Esophagus muscularis mucosa (tissue), 4 donors: ENCODE results near the gene FBN1. TPM values are rescaled to one million over a fixed set of nuclear protein-coding genes. Genes with fewer than 3 reads are reported as not detected.
A peak's percentile ranks its signal among the peaks of the same experiment; 100 is the strongest.

Experiments used
- DNase-seq: peaks from one replicate; pipeline ENCODE4 v3.0.0-alpha.2; 2017; ENCODE audit errors: extremely low spot score
- H3K27ac ChIP-seq, 4 donors: fragments of 200-600 bp; sonication (generic); replicated peaks in 1 of 4; 1 replicate in 3 of 4; 2 replicates in 1 of 4; pipeline ENCODE4 v1.5.1; 2016 to 2019; ENCODE audit warnings: mild to moderate bottlenecking in 1 of 4
- H3K27me3 ChIP-seq, 4 donors: fragments of 200-600 bp; sonication (generic); one replicate each; pipeline versions ENCODE4 v1.5.1 to v1.6.0; 2016 to 2019
- H3K36me3 ChIP-seq, 4 donors: fragments of 200-600 bp; sonication (generic); one replicate each; pipeline ENCODE4 v1.5.1; 2016 to 2019
- H3K4me1 ChIP-seq, 4 donors: fragments of 200-600 bp; sonication (generic); one replicate each; pipeline ENCODE4 v1.5.1; 2016 to 2019
- H3K4me3 ChIP-seq, 4 donors: fragments of 200-600 bp; sonication (generic); 1 replicate in 2 of 4; 2 replicates in 2 of 4; pipeline ENCODE4 v1.5.1; 2016 to 2019; ENCODE audit warnings: mild to moderate bottlenecking in 4 of 4, moderate library complexity in 1 of 4
- H3K9me3 ChIP-seq, 4 donors: fragments of 200-600 bp; sonication (generic); 1 replicate in 3 of 4; 2 replicates in 1 of 4; pipeline ENCODE4 v1.5.1; 2016 to 2019
- EP300 ChIP-seq: sonication (generic); formaldehyde crosslinking; IDR thresholded peaks from one replicate; pipeline ENCODE4 v1.6.1; 2017; ENCODE audit warnings: antibody characterized with exemption
- POLR2A ChIP-seq: fragments of 450-650 bp; IDR thresholded peaks from one replicate; pipeline ENCODE4 v1.6.1; 2017; ENCODE audit warnings: antibody characterized with exemption, moderate library complexity, mild to moderate bottlenecking, low read depth
- POLR2AphosphoS5 ChIP-seq, 2 donors: sonication (generic); formaldehyde crosslinking; IDR thresholded peaks; one replicate each; pipeline ENCODE4 v1.6.1; 2017; ENCODE audit warnings: antibody characterized with exemption in 2 of 2
- WGBS: methylation state at CpG from one replicate; pipeline ENCODE4 v1.1.5; 2018; 5-methylcytosine and 5-hydroxymethylcytosine counted together
- intact Hi-C: fragments of 100-400 bp; cut with DNase I; formaldehyde crosslinking; loops from one replicate; pipeline ENCODE4 v1.15.1; 2023
- total RNA-seq, 4 donors: library from RNA; depleted of rRNA; stranded (reverse); fragments of >200 nt; gene quantifications; one replicate each; pipeline versions ENCODE4 v1.1.0 to v1.2.1, GENCODE V29; 2016
- TF ChIP-seq, protein P1 (sequence below), 3 experiments: fragments of 200-600 bp in 2 of 3; fragments of 450-650 bp in 1 of 3; sonication (generic) in 2 of 3; IDR thresholded peaks; one replicate each; pipeline ENCODE4 v1.5.1; 2017 to 2019; ENCODE audit warnings: antibody characterized with exemption in 3 of 3, mild to moderate bottlenecking in 2 of 3, moderate library complexity in 1 of 3

Gene FBN1
- total RNA-seq, 4 donors from 2014 or later, result 159 to 253 (median 226) TPM

DNA sequence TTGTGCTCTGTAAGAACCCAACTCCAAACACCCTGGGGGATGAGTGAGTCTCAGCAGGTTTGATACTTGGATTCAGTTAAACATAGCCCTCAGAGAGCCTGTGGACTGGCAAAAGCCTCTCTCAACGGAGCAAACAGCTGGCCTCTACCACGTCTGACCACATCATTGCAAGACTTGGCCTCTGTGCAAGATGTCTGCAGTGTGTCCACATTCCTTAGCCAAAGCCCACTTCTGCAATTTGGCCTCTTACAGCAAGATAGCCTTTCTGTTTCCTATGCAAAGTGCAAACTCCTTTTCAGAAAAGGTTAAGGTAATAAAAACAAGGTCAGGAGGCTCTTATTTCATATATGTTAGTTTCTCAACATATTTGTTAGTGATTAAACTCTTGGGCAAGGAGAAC, 27.9 kb downstream of the FBN1 start:
- Histone ChIP-seq H3K36me3 (no peaks in the 10 kb centered on the region), H3K9me3 (no peaks in the 10 kb centered on the region), H3K4me3 (no peak overlapping the region), H3K27me3 (no peaks in the 10 kb centered on the region), H3K27ac (peak overlapping the region; percentile 66 to 78 (median 74)), H3K4me1 (peaks cover 4 to 90% (median 80%) of the 10 kb centered on the region in 4 donors)
- no peak for DNase-seq
- WGBS, result 10% methylated on average over 2 of the region's 2 CpGs
- intact Hi-C loops, result loop anchor here (5.0 kb wide), 1 partner anchor 60 kb away; no protein-coding TSS in a partner anchor
- peak in 1 of 2 donors; percentile 20 for TF ChIP-seq POLR2AphosphoS5 (IDR thresholded peaks at IDR 0.05)
- TF ChIP-seq, protein P1, sequence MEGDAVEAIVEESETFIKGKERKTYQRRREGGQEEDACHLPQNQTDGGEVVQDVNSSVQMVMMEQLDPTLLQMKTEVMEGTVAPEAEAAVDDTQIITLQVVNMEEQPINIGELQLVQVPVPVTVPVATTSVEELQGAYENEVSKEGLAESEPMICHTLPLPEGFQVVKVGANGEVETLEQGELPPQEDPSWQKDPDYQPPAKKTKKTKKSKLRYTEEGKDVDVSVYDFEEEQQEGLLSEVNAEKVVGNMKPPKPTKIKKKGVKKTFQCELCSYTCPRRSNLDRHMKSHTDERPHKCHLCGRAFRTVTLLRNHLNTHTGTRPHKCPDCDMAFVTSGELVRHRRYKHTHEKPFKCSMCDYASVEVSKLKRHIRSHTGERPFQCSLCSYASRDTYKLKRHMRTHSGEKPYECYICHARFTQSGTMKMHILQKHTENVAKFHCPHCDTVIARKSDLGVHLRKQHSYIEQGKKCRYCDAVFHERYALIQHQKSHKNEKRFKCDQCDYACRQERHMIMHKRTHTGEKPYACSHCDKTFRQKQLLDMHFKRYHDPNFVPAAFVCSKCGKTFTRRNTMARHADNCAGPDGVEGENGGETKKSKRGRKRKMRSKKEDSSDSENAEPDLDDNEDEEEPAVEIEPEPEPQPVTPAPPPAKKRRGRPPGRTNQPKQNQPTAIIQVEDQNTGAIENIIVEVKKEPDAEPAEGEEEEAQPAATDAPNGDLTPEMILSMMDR (IDR thresholded peaks at IDR 0.05), result no peak

DNA sequence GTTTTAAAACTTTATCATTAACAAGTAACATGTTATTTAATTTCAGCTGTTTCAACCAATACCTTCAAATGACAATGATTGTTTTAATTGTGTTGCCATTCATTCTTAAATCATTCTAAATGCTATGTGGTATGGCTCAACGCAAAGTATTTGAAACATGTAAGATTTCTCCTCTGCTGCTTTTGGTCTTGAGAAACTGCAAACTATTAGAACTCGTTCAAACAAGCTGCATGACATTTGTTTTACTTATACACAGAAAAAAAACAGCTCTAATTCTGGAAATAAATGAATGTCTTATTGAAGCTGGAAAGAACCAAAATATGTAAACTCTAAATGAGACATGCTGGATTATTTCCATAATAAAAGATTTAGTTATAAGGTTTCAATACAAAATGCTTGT, 29.3 kb downstream of the FBN1 start:
- no peaks in the 10 kb centered on the region for H3K27me3 ChIP-seq
- no peak for DNase-seq
- H3K9me3 ChIP-seq, result no peaks in the 10 kb centered on the region
- no peak overlapping the region for H3K4me3 ChIP-seq
- H3K36me3 ChIP-seq, result peaks cover 0 to 5% (median 0%) of the 10 kb centered on the region in 4 donors
- WGBS, result 42% methylated on average over 2 of the region's 2 CpGs
- TF ChIP-seq, protein P1 (IDR thresholded peaks at IDR 0.05), result no peak
- TF ChIP-seq POLR2A (no peak), EP300 (no peak), POLR2AphosphoS5 (IDR thresholded peaks at IDR 0.05) (no peak)
- intact Hi-C loops, result loop anchor here (5.0 kb wide), 1 partner anchor 59 kb away; no protein-coding TSS in a partner anchor
- peaks cover 4 to 91% (median 81%) of the 10 kb centered on the region in 4 donors for H3K4me1 ChIP-seq
- peak overlapping the region; percentile 66 to 78 (median 74) for H3K27ac ChIP-seq

DNA sequence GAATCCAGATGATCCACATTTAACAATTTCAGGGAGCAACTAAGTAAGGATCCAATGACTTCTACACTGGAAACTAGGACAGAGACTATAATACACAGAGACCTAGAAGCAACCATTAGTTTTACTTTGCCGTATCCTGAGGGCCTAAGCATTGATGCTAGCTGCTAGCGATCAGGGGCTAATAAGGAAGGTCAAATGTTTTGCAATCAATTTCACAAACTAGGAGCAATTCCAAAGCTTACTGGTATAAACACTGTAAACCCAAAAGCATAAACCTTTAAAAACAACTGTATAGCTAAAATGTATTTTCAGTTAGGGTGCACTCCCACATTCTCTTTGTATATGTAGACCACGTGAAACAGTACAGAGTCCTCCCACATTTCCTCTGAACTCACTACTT, 31.5 kb downstream of the FBN1 start:
- Histone ChIP-seq H3K27me3 (no peaks in the 10 kb centered on the region), H3K9me3 (no peaks in the 10 kb centered on the region), H3K36me3 (peaks cover 0 to 18% (median 11%) of the 10 kb centered on the region in 4 donors), H3K4me1 (peaks cover 4 to 88% (median 80%) of the 10 kb centered on the region in 4 donors), H3K4me3 (no peak overlapping the region), H3K27ac (peak overlapping the region; percentile 45 to 78 (median 70))
- intact Hi-C loops, result no loop called here
- 82% methylated on average over 3 of the region's 3 CpGs for WGBS
- TF ChIP-seq POLR2AphosphoS5 (IDR thresholded peaks at IDR 0.05), result no peak
- no peak for TF ChIP-seq POLR2A
- TF ChIP-seq, protein P1 (IDR thresholded peaks at IDR 0.05), result no peak
- no peak for TF ChIP-seq EP300
- no peak for DNase-seq

DNA sequence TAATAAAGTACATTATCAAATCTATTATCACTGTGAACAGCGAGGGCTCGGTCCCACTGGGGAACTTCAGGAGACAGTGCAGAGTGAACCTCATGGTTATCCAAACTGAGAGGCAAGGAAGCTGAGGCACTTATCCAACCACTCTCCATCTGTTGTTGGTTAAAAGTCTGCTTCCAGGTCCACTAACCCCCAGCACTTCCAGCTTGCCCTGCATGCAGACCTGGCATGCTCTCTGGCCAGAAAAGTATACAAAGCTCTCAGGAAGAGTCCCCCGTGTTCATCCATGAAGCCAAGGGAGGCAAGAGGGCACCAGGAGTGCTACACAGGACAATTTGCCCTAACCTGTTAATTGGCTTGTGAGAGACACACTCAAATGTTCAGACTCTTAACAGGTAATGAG, 36.0 kb downstream of the FBN1 start:
- H3K4me3 ChIP-seq, result no peak overlapping the region
- DNase-seq, result no peak
- 72% methylated on average over 3 of the region's 3 CpGs for WGBS
- H3K9me3 ChIP-seq, result no peaks in the 10 kb centered on the region
- intact Hi-C loops, result no loop called here
- TF ChIP-seq POLR2A (no peak), POLR2AphosphoS5 (IDR thresholded peaks at IDR 0.05) (no peak), EP300 (no peak)
- TF ChIP-seq, protein P1 (IDR thresholded peaks at IDR 0.05), result no peak
- peaks cover 0 to 52% (median 47%) of the 10 kb centered on the region in 4 donors for H3K4me1 ChIP-seq
- no peak overlapping the region for H3K27ac ChIP-seq
- no peaks in the 10 kb centered on the region for H3K27me3 ChIP-seq
- H3K36me3 ChIP-seq, result peaks cover 3 to 38% (median 14%) of the 10 kb centered on the region in 4 donors

DNA sequence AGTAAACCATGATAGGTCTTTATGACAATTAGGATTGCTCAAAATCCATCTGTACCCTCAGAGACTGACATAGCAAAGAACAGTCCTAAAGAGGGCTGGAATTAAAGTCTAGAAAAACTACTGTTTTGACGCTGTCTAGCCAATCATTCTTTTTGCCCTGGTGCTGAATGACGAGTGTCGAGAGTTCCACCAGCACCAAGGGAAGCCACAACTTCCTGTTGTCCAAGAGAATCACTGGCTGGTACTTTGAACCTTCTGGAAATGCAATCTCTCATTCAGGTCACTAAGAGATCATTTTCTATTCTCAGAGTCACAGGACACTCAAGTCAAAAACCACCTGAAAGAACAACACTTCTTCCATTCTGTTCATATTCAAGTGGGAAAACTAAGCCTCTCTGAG, 37.7 kb downstream of the FBN1 start:
- DNase-seq, result no peak
- Histone ChIP-seq H3K27me3 (no peaks in the 10 kb centered on the region), H3K4me3 (no peak overlapping the region), H3K4me1 (peaks cover 16 to 57% (median 49%) of the 10 kb centered on the region in 4 donors), H3K36me3 (peaks cover 3 to 38% (median 14%) of the 10 kb centered on the region in 4 donors), H3K27ac (no peak overlapping the region), H3K9me3 (no peaks in the 10 kb centered on the region)
- TF ChIP-seq EP300 (no peak), POLR2A (no peak), POLR2AphosphoS5 (IDR thresholded peaks at IDR 0.05) (no peak)
- TF ChIP-seq, protein P1 (IDR thresholded peaks at IDR 0.05), result no peak
- intact Hi-C loops, result no loop called here
- WGBS, result 84% methylated on average over 3 of the region's 3 CpGs
